ENCODE results near the gene AGBL4.
"Not testable (repeated sequence)": the region's sequence is repeated elsewhere in the genome, so short reads cannot be mapped to it uniquely, and the experiment has no call there.

Gene AGBL4

DNA sequence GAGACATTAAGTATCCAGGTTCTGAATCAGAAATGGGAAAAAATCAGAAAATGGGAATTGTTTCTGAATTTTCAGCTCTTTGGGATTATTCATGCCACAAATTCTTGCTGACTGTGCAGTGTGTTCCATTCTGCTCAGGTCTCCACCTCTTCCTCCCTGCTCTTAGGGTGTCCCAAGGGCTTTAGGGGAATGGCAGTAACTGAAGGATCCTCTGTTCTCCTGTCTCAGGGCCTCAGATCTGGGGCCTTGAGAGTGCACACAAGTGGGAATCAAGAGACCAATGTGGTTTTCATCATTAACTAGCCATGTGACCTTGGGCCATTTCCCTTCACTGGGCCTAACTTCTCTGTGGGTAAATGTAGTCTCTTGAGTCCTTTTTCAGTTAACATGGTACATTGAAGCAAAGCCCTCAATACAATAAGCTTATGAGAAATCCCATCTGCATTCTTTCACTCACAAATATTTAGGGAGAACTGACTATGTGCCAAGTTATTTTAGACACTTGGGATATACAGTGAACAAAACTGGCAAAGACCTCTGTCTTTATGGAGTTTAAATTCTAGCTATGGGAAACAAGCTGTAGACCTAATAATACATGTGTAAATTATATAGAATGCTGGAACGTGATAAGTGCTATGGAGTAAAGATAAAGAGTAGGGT is 1476.1 kb downstream of the AGBL4 start:
- no peak for DNase-seq (ENCODE audit: low read depth in 2 of 2)

DNA sequence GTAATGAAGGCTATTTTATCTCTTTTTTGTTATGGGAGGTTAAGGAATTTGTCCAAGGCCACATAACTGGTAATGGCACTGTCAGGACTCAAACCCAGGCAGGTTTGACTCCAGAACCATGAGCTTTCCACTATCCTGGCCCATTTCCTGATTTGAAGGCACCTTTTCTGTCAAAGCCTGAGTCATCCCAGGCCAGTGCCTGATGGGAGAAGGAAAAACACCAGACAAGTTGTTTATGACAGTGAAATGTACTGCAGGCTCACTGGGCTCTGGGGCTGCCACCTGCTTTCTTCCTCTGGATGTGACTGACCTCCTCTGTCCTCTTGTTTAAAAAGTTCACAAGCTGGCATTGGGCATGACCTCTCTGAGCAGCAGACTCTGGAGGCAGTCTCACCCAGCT is 1479.9 kb downstream of the AGBL4 start:
- DNase-seq (ENCODE audit: low read depth in 2 of 2): no peak

DNA sequence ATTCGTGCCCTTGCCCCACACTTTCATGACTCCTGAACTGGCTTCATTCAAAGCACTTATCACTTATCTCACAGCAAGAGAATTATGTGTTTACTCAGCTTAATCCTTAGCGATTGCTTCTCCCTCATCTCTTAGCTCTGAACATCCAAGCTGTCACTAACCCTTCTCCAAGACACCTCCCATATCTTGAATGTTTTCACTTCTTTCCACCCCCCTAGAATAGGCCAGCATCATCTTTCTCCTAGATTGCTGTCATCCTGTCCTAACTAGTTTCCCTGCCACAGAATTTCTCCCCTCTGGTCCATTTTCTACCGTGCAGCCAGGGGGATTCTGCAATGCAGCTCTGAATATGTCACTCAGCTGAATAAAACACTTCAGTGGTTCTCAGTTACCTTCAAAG is 1483.2 kb downstream of the AGBL4 start:
- DNase-seq (ENCODE audit: low read depth in 2 of 2): no peak

DNA sequence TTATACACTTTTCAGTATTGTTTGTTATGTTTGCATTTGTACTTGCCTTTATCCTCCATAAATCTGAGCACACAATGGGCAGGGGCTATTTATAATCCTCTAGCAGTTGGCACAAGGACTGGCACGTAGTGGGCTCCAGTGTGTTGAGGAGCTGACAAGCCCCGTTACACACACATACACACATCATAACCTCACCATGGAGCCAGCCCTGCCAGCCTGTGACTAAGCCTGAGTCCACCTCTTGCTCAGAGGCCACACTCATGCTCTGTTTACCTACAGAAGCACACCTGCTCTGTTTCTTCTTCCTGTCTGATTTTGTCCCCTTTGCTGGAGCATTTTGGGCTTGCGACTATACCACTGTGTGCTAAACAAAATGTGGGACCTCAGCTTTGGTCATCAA is 1487.3 kb downstream of the AGBL4 start:
- no peak for DNase-seq (ENCODE audit: low read depth in 2 of 2)

DNA sequence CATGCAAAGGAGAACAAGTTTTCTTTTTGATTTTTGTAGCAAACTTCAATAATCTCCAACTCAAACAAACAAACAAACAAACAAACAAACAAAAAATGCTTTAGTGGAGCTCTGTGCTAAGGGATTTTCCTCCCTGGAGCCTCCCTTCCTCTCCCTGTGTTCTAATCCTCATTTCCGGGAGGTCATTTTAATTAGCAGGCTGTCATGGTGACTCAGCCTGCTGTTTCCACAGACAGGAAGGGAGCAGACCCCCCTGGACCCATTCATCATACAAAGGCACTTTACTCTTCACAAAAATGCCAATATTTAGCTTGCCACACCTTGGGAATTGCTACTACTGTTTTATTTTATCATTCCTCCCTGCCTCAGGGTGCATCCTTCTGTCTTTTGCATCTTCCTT is 1490.8 kb downstream of the AGBL4 start:
- no peak for DNase-seq (ENCODE audit: low read depth in 2 of 2)

DNA sequence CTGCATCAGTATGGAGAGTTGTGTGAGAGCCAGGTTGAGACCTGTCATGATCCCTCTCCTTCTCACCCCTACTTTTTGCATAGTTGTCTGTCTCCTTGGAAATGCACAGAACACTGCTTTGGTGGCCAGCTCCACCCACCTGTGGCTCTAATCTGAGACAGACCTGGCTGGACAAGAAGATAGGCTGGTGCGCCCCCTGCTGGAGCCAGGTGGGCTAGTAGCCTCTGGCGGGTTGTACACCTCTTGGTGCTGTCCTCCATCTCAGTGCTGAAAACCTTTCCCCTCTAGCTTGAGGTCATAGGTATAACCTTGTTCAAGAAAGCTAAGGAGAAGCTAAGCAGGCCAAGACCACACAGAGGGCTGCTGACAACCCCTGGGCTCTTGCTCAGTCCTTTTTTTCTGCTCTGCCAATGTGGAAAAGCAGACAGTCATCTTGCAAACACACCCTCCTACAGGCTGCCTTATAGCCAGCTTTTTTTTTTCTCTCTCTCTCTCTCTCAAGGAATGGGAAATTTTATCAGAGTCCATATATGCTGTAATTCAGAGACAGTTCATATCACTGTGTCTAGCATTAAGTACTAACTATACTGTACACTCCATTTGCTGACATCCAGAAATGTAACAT is 1492.9 kb downstream of the AGBL4 start:
- peak in 1 of 2 donors; percentile 4 for DNase-seq (ENCODE audit: low read depth in 2 of 2)

DNA sequence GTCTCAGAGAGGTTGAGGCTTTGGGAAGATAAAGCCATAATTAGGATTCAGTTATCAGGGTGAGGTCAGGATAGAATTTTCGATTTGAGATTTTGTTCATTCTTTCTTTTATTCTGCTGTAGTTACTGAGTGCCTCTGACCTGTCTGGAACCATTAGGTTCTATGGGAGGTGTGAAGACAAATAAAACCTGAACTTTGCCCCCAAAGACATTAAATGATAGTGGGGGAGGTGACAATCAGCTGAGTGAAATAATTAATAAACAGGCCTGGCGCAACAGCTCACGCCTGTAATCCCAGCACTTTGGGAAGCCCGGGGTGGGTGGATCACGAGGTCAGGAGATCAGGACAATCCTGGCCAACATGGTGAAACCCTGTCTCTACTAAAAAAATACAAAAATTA is 1496.7 kb downstream of the AGBL4 start:
- DNase-seq (ENCODE audit: low read depth in 2 of 2): no peak

DNA sequence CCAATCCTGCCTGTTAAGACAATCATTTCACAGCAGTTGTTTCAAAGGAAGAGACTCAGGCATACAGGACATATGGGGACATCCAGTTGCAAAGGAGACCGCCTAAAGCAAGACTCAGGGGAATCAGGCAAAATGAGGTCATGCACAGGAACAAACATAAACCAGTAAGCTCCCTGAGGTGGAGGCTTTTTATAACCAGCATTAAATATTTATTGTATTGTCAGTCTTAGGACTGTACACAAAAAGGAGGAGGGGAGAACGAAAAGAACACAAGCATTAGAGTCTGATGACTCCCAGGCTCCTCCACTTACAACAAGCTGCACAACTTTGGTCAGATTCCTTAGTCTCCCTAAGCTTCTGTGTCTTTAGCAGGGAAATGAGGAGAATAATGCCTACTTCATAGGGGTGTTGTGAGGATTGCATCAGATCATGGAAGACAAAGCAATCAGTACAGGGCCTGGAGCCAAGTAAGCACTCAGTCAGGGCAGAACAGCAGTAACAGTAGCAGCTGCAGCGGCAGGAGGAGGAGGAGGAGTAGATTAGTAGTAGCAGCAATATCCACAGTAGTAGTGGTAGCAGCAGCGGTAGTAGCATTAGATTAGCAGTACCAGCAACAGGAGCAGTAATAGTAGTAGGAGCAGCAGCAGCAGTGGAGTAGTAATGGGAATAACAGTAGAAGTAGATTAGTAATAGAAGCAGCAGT is 1497.6 kb downstream of the AGBL4 start:
- no peak for DNase-seq (ENCODE audit: low read depth in 2 of 2)

DNA sequence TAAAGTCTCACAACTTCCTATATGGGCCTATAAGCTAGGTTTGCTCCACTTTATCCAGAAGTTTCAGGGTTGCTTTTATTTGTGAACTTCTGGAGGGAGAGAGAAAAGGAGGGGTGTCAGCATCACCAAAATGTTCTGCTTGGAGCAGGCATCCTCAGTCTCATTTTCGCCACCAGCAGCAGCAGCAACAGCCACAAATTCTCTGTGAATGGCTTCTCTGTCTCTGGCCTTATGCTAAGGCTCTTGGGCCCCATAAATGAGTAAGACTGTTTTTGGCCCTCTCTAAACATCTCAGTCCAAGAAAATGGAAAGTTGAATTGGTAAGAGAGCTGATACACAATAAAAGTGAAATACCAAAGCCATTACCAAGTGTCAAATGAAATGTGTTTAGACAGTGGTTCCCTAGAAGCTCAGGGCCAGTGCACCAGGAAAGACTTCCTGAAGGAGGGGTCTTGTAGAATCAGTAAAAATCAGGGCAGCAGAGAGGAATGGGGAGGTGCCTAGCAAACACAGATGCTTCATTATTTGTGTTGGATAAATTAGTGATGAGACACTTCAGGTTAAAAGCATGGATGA is 1498.8 kb downstream of the AGBL4 start:
- DNase-seq (ENCODE audit: low read depth in 2 of 2): no peak

DNA sequence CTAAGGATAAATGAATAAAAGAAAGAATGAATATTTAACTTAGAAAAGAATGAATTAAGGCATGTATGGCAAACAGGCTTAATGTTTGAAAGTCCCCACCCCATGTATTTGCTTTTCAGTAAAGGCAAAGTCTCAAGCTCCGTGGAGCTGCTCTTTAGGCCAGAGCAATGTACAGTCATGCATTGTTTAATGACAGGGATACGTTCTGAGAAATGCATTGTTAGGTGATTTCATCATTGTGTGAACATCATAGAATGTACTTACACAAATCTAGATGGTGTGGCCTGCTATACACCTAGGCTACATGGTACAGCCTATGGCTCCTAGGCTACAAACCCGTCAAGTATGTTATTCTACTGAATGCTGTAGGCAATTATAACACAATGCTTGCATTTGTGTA is 1500.2 kb downstream of the AGBL4 start:
- no peak for DNase-seq (ENCODE audit: low read depth in 2 of 2)

DNA sequence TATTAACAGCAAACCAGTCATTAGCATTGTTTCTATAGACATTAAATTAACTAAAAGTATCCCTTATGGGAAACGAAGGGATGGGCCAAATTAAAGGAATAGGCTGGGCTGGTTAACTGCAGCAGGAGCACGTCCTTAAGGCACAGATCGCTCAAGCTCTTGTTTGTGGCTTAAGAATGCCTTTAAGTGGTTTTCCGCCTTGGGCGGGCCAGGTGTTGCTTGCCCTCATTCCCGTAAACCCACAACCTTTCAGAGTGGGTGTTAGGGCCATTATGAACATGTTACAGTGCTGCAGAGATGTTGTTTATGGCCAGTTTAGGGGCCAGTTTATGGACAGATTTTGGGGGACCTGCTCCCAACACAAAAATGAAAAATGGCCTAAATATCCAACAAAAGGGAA is 1503.9 kb downstream of the AGBL4 start:
- not testable (repeated sequence) for DNase-seq (ENCODE audit: low read depth in 2 of 2)

DNA sequence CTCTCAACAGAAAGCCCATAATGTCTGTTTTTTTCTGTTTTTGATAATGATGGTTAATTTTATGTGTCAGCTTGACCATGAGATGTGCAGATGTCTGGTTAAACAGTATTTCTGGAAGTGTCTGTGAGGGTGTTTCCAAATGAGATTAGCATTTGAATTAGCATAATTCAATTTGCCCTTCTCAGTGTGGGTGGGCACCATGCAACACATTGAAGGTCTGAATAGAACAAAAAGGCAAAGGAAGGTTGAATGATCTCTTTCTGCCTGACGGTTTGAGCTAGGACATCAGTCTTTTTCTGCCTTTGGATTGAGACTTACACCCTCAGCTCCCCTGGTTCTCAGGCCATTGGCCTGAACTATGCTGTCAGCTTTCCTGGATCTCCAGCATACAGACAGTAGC is 1516.9 kb downstream of the AGBL4 start:
- DNase-seq (ENCODE audit: low read depth in 2 of 2): no peak

DNA sequence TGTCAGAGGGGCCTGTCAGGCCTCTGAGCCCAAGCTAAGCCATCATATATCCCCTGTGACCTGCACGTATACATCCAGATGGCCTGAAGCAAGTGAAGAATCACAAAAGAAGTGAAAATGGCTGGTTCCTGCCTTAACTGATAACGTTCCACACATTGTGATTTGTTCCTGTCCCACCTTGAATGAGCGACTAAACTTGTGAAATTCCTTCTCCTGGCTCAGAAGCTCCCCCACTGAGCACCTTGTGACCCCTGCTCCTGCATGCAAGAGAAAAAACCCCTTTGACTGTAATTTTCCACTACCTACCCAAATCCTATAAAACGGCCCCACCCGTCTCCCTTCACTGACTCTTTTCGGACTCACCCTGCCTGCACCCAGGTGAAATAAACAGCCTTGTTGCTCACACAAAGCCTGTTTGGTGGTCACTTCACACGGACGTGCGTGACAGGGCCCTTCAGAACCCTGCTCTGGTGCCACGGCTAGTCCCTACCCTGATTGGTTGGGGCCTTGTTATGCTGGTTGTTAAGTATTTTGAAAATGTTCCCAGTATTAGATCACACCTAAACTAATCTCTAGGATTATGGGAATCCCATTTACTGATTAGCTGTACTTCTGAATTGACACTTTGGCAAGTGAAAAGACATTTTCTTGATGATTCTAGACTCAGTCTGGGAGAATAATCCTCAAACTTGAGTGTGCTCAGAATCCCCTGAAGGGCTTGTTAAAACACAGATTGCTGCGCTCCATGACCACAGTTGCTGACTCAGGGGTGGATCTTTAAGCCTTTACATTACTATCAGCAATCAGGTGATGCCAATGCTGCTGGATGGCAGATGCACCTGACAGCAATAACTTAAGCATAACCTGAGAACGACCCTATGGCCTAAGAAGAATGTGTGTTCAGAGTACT is 1523.0 kb downstream of the AGBL4 start:
- DNase-seq (ENCODE audit: low read depth in 2 of 2): no peak

DNA sequence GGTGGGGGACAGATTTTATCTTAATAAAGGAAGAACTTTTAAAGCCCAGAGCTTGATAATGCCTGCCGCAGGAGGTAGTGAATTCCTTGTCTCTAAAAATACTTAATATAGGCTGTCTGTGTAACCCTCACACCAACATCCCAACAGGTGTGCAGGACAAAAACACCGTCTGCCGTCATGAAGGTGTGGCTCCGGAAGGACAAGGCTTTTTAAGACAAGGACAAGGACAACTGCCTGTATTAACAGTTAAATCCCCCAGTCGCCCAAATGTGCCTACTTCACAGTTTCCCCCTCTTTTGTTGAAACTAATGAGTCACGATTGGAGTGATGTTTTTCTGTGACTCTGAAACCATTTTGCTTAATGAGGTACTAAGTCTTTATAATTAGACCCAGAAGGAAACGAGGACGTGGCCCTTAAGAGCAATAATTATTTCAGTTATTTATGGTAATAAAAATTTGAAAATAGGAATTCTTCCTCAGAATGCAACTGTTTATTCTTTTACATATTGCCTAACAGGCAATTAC is 1524.5 kb downstream of the AGBL4 start:
- no peak for DNase-seq (ENCODE audit: low read depth in 2 of 2)

DNA sequence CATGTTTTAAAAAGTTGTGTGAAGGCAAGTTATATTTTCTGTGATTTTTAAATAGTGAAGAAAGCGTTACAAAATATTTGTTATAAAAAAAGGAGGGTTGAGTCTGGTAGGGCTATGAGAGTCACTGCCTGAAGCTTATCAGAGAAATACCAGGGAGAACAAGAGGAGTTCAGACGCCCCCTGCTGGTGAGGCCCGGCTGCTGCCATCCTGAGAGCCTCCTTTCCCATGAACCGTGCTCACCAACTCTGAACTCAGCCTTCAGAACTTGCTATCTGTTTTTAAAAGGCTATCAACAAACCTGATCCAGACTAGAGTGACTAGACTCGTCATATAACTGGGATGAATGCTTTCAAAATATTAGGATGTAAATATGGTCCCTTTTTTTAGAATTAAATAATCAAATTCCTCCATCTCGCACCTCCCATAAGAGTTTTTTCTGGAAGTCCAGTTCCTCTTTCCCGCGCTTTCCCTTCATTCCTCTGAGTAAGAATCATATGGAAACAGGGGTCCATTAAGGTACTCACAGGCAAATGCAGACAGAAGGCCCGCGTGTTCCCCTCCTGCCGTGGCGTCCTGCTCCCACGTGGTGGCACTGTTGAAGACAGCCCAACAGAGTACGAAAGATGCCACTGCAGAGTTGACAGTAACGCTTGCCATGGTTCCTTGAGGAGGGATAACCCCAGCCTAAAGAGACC is 1525.5 kb downstream of the AGBL4 start:
- peak; percentile 11 to 59 for DNase-seq (ENCODE audit: low read depth in 2 of 2)

DNA sequence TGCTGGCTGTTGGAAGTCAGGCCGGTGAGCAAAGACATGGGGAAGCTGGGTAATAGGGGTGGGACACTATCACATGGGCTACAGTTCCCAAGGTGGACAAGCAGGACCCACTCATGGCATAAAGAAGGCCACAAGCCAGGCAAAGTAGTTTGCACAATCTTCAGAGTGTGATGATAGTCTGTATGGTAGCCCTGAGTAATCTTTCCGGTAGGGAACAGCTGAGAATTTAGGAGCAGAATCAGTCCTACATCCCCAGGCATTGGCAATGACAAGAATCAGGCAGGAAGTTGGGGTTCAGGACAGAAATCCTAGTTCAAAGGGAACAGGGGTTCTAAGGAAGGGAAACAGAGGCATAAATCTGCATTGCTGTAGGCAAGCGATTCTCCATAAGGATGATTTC is 1527.8 kb downstream of the AGBL4 start:
- no peak for DNase-seq (ENCODE audit: low read depth in 2 of 2)

DNA sequence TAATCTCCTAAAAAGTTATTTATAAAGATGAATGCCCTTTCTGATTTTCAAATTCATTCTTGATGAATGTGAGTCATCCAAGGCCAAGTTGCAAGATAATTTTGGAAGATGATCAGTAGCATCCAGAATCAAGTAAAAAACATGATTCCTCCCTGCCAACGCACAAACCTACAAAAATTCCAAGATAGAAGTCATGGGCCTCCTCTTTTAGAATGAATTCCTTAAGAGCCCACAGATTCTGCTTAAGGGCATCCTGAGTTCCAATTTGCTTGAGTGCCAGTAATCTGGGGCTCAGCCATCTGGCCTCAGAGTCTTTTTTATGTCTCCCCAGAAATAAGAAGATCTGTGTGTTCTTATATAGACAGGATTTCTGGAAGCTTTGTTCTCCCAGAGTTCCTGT is 1528.6 kb downstream of the AGBL4 start:
- no peak for DNase-seq (ENCODE audit: low read depth in 2 of 2)

DNA sequence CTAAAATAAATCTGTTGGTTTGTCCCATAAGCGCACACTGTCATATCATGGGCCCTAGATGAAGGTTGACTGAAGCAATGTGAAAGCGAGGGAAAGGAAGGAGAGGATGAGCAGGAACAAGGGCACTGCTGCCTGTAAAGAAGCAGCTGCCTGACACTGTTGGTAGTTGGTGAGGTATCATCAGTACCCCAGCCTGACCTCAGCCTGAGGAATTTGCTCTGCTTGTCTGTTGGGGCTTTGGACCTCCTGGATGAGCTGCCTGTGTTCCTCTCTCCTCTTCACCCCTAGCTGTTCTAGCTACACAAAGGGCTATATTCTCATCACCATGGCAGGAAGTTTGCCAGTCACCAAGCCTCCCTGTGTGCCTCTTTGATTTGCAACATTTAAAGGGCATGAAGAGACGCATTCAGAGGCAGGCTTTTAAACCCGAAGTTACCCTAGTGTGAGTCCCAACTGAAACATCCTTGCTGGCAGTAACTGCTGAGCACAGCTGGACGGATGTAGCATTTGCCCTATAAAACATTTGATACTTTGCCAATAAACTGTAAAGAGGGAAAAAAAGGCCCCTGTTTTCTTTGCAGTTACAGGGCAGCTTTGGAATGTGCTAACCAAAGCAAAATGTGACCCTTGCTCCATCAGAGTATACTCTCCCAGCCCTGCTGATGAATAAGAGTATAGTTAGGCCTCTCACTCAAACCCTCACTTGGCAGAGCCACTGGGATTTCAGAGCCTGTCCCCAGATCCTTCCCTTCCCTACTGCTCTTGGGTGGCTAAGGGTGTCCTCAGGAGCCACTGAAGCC is 1529.6 kb downstream of the AGBL4 start:
- DNase-seq (ENCODE audit: low read depth in 2 of 2): no peak

DNA sequence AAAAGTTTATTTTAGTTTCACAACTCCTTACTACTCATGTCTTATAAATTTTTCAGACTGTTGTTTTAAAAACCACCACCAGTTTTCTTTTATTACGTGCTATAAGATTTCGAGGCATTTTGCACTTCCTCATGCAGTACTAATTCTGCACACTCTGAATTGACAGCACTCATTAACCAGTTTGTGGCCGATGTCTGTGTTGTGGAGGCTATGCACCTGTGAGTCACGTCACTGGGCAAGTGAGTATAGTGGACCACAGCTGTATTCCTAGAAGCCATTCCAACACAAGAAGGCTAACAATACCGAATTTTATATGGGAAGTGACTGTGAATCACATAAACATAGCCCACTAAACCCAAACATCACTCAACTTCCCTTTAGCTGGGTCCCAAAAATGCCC is 1530.7 kb downstream of the AGBL4 start:
- DNase-seq (ENCODE audit: low read depth in 2 of 2): no peak

DNA sequence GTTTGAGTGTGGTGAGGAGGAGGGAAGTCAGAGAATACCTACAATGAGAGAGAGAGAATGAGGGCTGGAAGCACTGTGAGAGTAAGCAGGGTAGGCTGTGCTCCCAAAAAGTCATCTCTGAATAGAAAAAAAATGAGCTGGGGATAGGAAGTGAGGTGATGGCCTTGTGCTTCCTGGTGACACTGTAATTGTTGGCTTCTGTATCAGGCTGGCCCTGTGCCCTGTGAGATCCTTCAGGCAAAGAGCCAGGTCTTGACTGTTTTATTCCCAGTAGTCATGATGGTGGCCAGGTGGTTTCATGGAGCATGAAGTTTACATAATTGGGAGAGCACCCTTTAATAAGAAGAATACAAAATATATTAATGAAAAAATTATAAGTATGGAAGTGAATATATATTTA is 1531.4 kb downstream of the AGBL4 start:
- no peak for DNase-seq (ENCODE audit: low read depth in 2 of 2)

Measured in stimulated activated CD4-positive, alpha-beta T cell treated with anti-CD3 and anti-CD28 coated beads, Interleukin-1b, Interleukin-23, amount 100 ng/mL, for 1 hour (primary cell).